SK-N-DZ (cell line): ENCODE results near the gene SLMAP.

ENCODE experiments used
- DNase-seq: peaks from one replicate; pipeline ENCODE4 v3.0.0-alpha.2; 2015; ENCODE audit warnings: low spot score

The SLMAP gene

DNA sequence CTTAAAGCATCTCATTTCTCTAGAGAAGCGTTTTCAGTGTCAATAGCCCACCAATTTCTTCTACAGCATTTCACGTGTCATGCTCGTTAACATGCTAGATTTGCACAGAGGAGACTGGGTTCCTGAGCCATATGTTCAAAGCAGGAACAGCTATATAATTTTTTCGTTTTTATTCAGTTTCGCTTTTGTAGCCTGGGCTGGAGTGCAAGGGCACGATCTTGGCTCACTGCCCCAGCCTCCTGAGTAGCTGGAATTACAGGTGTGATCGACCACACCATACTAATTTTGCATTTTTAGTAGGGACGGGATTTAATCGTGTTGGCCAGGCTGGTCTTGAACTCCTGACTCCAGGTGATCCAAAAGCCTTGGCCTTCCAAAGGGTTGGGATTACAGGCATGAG is 6.6 kb upstream of the SLMAP start:
- no peak for DNase-seq

DNA sequence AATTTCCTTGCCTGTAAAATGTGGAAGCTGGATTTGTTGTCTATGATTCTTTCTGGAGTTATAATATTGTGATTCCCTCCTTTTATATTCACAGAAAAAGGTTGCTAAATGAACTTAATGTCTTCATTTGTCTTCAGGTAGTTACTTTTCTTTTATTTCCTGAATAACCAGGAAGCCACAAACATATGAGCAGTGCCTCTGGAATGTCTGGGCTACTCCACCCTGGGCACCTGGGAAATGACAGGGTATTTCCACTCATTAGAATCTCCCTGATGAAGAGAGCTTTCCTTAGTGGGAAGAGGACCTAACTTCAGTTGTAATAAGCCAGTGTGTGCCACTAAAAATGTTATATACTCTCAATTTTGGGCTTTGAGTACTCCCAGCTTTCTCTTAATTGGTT is 3.8 kb upstream of the SLMAP start:
- DNase-seq: no peak

- no peak for DNase-seq
These were observed 3.1 kb upstream of the SLMAP start for GRCh38 chr3:57753016-57753415.

- peak; percentile 16 for DNase-seq
These were observed 787 bp upstream of the SLMAP start for GRCh38 chr3:57755368-57755675.

- no peak for DNase-seq
These were observed 656 bp downstream of the SLMAP start for GRCh38 chr3:57756528-57757401.

GRCh38 chr3:57757642-57758297 is 1.7 kb downstream of the SLMAP start:
- DNase-seq: no peak

GRCh38 chr3:57758686-57759085 is 2.6 kb downstream of the SLMAP start:
- DNase-seq: no peak

DNA sequence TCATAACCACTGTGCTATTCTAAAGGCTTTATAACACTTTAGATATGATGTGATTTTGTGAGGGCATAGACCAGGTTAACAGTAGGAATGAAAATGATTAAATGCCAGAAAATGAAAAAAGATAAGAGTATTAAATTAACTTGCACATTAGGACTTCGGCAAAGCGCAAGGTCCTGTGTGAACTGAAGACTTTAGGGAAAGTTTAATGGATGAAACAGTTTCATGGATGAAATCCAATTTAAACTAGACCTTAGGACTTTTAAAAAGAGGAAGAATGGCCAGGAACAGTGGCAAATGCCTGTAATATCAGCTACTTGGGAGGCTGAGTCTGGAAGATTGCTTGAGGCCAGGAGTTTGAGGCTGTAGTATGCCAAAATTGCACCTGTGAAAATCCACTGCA is 8.7 kb downstream of the SLMAP start:
- no peak for DNase-seq

DNA sequence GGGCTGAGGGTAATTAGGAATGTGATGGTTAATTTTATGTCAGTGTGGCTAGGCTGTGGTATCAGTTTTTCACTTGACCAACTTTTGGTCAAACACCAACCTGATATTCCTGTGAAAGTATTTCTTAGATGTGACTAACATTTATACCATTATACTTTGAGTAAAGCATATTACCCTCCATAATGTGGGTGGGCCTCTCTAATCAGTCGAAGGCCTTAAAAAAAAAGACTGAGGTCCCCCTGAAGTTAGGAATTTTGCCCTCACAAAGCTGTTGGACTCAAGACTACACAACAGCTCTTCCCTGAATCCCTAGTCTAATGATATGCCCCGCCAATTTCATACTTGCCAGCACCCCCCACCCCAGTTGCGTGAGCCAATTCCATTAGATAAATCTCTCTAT is 12.5 kb downstream of the SLMAP start:
- no peak for DNase-seq

- DNase-seq: no peak
These were observed 14.1 kb downstream of the SLMAP start for GRCh38 chr3:57770009-57770827.

DNA sequence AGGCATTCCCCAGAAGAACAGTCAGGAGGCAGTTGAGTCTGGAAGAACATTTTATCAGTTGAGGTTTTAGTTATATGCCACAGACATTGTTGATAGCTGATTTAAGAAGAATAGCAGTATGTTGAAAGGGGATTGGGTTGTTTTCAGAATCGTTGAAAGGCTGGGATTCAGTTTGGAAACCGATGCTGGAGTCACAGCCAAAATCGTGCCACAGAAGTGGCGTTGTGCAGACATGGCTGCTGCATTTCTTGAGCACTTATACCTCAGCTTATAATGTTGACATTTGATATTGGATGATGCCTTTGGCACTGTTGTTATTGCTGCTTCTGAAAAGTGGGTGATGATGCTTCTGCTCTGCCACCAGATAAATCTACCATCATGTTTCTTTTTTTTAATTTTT is 16.1 kb downstream of the SLMAP start:
- no peak for DNase-seq

DNA sequence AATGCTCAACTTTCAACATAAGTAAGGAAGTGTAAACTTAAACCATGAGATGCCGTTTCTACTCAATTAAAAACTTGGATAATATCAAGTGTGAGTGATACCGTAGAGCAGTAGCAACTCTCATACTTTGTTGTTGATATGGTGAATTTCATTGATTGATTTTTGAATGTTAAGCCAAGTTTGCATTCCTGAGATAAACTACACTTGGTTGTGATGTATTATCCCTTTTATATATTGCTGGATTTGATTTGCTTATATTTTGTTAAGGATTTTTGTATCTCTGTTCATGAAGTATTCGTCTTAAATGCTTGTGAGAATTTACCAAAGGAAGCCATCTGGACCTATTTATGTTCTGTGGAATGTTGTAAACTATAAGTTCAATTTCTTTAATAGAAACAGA is 21.7 kb downstream of the SLMAP start:
- DNase-seq: no peak

GRCh38 chr3:57778494-57778893 is 22.4 kb downstream of the SLMAP start:
- peak; percentile 6 for DNase-seq

DNA sequence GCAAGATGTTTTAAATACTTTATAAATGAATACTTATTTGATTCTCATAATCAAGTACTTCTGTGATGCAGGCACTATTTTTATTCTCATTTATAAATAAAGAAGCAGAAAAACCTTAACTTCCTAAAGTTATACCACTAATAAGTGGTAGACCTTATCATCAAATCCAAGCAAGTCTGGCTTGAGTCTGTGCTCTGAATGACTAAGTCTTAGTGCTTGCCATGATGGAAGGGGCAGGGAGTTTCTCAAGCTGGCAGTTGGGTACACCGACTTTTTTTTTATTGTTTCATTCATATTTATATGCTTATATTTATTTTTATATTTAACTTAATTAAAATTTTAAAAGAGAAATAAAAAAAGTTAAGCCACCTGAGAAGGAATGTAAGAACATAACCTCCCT is 23.6 kb downstream of the SLMAP start:
- DNase-seq: no peak

DNA sequence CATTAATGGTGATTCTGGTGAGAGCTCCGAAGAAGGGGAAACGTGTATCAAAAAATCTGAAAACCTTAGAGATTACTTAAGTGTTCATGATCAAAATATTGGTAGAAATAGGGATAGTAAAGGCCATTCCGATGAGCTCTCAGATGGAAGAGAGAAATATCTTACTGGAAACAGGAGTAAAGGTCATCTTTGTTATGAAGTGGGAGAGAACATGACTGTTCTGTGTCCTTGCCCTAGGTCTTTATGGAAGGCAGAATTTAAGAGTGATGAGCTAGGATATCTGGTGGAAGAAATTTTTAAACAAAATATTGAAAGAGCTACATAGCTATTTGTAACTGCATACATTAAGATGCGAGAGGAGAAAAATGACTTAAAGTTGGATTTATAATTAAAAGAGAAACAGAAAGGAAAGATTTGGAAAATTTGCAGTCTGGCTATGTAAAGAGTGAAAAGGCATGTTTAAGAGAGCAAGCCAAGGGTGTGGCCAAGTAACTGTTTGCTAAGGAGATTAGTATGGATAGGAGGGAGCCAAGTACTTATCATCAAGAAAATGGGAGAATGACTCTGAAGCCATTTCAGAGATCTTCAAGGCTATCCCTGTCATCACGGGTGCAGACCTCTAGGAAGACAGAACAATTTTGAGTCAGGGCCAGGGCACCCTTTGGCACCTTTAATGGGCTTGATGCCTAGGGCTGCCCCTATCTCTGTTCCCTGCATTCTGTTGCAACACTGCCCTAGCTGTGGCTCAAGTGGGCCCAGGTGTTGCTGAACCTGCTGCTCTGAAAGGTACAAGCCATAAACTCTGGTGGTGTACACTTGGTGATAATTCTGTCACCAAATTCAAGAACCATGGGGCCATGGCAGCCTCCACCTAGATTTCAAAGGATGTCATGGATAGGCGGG is 27.3 kb downstream of the SLMAP start:
- DNase-seq: no peak

- DNase-seq: no peak
These were observed 28.1 kb downstream of the SLMAP start for GRCh38 chr3:57784089-57784735.

GRCh38 chr3:57785446-57785845 is 29.3 kb downstream of the SLMAP start:
- no peak for DNase-seq

GRCh38 chr3:57787867-57788623 is 31.9 kb downstream of the SLMAP start:
- no peak for DNase-seq

- DNase-seq: no peak
These were observed 32.5 kb downstream of the SLMAP start for GRCh38 chr3:57788624-57789018.

DNA sequence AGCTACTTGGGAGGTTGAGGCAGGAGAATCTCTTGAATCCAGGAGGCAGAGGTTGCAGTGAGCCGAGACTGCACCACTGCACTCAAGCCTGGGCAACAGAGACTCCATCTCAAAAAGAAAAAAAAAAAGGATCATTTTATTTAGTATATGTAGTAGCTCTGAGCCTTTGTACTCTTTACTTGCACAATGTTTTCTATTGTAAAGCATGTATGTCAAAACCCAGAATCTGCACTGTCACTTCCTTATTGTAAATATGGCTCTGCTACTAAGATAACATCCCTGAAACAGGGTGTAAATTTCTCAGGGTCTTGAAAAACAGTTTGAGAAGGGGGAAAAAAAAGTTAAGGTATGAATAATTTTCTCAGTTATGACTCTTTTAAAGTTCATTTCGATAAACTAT is 35.1 kb downstream of the SLMAP start:
- DNase-seq: no peak
